ENCODE data around the gene CRKL. TPM values are rescaled to one million over a fixed set of nuclear protein-coding genes. Genes with fewer than 3 reads are reported as not detected.

Gene CRKL
- total and polyA plus RNA-seq, 4 donors, result 12.0 to 45.5 (median 22.6) TPM

DNA sequence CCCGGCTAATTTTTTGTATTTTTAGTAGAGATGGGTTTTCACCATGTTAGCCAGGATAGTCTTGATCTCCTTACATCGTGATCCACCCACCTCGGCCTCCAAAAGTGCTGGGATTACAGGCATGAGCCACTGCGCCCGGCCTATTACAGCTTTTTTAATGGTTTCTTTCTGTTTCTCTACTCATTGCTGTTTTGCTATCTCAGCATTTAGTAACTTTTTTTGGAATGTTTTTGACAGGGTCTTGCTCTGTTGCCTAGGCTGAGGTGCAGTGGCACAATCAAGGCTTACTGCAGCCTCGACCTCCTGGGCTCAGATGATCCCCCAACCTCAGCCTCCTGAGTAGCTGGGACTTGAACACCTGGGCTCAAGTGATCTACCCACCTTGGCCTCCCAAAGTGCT is 4.7 kb upstream of the CRKL start (continued):
- TF ChIP-seq, protein P1, sequence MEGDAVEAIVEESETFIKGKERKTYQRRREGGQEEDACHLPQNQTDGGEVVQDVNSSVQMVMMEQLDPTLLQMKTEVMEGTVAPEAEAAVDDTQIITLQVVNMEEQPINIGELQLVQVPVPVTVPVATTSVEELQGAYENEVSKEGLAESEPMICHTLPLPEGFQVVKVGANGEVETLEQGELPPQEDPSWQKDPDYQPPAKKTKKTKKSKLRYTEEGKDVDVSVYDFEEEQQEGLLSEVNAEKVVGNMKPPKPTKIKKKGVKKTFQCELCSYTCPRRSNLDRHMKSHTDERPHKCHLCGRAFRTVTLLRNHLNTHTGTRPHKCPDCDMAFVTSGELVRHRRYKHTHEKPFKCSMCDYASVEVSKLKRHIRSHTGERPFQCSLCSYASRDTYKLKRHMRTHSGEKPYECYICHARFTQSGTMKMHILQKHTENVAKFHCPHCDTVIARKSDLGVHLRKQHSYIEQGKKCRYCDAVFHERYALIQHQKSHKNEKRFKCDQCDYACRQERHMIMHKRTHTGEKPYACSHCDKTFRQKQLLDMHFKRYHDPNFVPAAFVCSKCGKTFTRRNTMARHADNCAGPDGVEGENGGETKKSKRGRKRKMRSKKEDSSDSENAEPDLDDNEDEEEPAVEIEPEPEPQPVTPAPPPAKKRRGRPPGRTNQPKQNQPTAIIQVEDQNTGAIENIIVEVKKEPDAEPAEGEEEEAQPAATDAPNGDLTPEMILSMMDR (IDR thresholded peaks at IDR 0.05; ENCODE audit: low read depth, low read length, missing input control), result no peak
- TF ChIP-seq RXRA (IDR thresholded peaks at IDR 0.05) (no peak), JUND (IDR thresholded peaks at IDR 0.05) (no peak), TAF1 (conservative IDR thresholded peaks at IDR 0.05) (no peak), NR2F2 (IDR thresholded peaks at IDR 0.05) (no peak), YY1 (IDR thresholded peaks at IDR 0.05) (no peak), FOXA2 (IDR thresholded peaks at IDR 0.05) (no peak), HNF4A (conservative IDR thresholded peaks at IDR 0.05) (no peak)

DNA sequence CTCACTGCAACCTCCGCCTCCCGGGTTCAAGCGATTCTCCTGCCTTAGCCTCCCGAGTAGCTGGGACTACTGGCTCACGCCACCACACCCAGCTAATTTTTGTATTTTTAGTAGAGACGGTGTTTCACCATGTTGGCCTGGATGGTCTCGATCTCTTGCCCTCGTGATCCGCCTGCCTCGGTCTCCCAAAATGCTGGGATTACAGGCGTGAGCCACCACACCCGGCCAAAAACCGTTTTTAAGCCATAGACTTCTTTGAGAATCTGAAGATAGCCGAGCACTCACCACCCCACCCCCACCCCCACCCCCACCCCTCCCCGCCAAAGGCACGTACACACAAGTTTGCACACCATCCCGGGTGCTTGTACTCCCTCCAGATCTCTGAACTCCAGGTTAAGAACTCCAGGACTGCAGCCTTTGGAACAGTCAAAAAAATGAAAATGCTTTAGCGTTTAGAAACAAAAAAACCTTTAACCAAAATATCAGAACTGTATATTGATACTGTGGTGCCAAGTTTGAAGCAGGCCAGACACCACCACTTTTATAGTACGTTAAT is 1.5 kb downstream of the CRKL start:
- Histone ChIP-seq H3K36me3 (ENCODE audit: control insufficient read depth in 4 of 4, insufficient read depth in 3 of 4, low read depth in 1 of 4, low read length in 3 of 4) (peaks cover 0 to under 1% (median 0%) of the 10 kb centered on the region in 4 donors), H3K27ac (ENCODE audit: low read depth in 1 of 2, low read length in 2 of 2) (peak overlapping the region; percentile 93 to 94), H3K4me3 (ENCODE audit: low read depth in 1 of 3, low read length in 3 of 3) (peak overlapping the region; percentile 74 to 87 (median 86)), H3K4me1 (ENCODE audit: control insufficient read depth in 4 of 4, insufficient read depth in 4 of 4, low read length in 3 of 4) (peaks cover 2 to 36% (median 24%) of the 10 kb centered on the region in 4 donors), H3K9me3 (ENCODE audit: control insufficient read depth in 4 of 4, low read length in 3 of 4) (no peaks in the 10 kb centered on the region), H3K27me3 (ENCODE audit: control insufficient read depth in 4 of 4, insufficient read depth in 4 of 4, low read length in 3 of 4) (no peaks in the 10 kb centered on the region), H3K9ac (ENCODE audit: low read depth in 1 of 2, low read length in 2 of 2) (peak overlapping the region; percentile 51 to 72)
- TF ChIP-seq, protein P2, sequence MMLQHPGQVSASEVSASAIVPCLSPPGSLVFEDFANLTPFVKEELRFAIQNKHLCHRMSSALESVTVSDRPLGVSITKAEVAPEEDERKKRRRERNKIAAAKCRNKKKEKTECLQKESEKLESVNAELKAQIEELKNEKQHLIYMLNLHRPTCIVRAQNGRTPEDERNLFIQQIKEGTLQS (IDR thresholded peaks at IDR 0.05), result no peak
- TF ChIP-seq RXRA (IDR thresholded peaks at IDR 0.05) (peak; percentile 61 to 63), TAF1 (conservative IDR thresholded peaks at IDR 0.05) (no peak), HNF4A (conservative IDR thresholded peaks at IDR 0.05) (peak; percentile 27 to 36), YY1 (IDR thresholded peaks at IDR 0.05) (no peak), HNF4G (IDR thresholded peaks at IDR 0.05) (no peak), SP1 (IDR thresholded peaks at IDR 0.05) (no peak)
- TF ChIP-seq, protein P3, sequence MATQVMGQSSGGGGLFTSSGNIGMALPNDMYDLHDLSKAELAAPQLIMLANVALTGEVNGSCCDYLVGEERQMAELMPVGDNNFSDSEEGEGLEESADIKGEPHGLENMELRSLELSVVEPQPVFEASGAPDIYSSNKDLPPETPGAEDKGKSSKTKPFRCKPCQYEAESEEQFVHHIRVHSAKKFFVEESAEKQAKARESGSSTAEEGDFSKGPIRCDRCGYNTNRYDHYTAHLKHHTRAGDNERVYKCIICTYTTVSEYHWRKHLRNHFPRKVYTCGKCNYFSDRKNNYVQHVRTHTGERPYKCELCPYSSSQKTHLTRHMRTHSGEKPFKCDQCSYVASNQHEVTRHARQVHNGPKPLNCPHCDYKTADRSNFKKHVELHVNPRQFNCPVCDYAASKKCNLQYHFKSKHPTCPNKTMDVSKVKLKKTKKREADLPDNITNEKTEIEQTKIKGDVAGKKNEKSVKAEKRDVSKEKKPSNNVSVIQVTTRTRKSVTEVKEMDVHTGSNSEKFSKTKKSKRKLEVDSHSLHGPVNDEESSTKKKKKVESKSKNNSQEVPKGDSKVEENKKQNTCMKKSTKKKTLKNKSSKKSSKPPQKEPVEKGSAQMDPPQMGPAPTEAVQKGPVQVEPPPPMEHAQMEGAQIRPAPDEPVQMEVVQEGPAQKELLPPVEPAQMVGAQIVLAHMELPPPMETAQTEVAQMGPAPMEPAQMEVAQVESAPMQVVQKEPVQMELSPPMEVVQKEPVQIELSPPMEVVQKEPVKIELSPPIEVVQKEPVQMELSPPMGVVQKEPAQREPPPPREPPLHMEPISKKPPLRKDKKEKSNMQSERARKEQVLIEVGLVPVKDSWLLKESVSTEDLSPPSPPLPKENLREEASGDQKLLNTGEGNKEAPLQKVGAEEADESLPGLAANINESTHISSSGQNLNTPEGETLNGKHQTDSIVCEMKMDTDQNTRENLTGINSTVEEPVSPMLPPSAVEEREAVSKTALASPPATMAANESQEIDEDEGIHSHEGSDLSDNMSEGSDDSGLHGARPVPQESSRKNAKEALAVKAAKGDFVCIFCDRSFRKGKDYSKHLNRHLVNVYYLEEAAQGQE (IDR thresholded peaks at IDR 0.05), result no peak
- DNase-seq (ENCODE audit: low spot score), result peak; percentile 54
- WGBS, result under 1% methylated on average over 19 of the region's 19 CpGs

DNA sequence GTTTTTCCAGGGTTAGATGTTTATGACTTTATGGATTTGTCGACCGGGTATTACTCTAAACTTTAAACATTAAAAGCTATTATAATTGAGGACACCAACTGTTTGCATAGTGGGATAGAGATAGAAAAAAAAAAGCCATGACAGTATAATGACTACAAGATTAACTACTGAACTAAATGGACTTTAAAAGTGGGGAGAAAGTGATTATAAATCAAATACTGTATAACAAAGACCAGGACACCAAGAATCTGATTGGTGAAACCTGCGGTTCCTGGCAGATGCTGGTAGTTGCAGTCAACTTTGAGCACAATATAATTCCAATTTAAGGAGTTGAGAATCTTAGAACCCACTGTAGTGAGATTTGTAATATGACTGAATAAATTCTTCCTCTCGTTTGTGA is 2.5 kb downstream of the CRKL start:
- H3K27me3 ChIP-seq (ENCODE audit: control insufficient read depth in 4 of 4, insufficient read depth in 4 of 4, low read length in 3 of 4), result no peaks in the 10 kb centered on the region
- WGBS, result 8% methylated on average over 4 of the region's 4 CpGs
- no peak overlapping the region for H3K27ac ChIP-seq (ENCODE audit: low read depth in 1 of 2, low read length in 2 of 2)
- DNase-seq (ENCODE audit: low spot score), result no peak
- peaks cover 0 to 2% (median 0%) of the 10 kb centered on the region in 4 donors for H3K36me3 ChIP-seq (ENCODE audit: control insufficient read depth in 4 of 4, insufficient read depth in 3 of 4, low read depth in 1 of 4, low read length in 3 of 4)
- peak overlapping the region; percentile 51 to 72 for H3K9ac ChIP-seq (ENCODE audit: low read depth in 1 of 2, low read length in 2 of 2)
- TF ChIP-seq, protein P4, sequence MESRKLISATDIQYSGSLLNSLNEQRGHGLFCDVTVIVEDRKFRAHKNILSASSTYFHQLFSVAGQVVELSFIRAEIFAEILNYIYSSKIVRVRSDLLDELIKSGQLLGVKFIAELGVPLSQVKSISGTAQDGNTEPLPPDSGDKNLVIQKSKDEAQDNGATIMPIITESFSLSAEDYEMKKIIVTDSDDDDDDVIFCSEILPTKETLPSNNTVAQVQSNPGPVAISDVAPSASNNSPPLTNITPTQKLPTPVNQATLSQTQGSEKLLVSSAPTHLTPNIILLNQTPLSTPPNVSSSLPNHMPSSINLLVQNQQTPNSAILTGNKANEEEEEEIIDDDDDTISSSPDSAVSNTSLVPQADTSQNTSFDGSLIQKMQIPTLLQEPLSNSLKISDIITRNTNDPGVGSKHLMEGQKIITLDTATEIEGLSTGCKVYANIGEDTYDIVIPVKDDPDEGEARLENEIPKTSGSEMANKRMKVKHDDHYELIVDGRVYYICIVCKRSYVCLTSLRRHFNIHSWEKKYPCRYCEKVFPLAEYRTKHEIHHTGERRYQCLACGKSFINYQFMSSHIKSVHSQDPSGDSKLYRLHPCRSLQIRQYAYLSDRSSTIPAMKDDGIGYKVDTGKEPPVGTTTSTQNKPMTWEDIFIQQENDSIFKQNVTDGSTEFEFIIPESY (IDR thresholded peaks at IDR 0.05), result no peak
- no peak for TF ChIP-seq NR2F2 (IDR thresholded peaks at IDR 0.05)
- H3K9me3 ChIP-seq (ENCODE audit: control insufficient read depth in 4 of 4, low read length in 3 of 4), result no peaks in the 10 kb centered on the region
- peaks cover 2 to 36% (median 24%) of the 10 kb centered on the region in 4 donors for H3K4me1 ChIP-seq (ENCODE audit: control insufficient read depth in 4 of 4, insufficient read depth in 4 of 4, low read length in 3 of 4)
- H3K4me3 ChIP-seq (ENCODE audit: low read depth in 1 of 3, low read length in 3 of 3), result peak overlapping the region; percentile 42 to 87 (median 86)

Data from liver (tissue), 9 donors.